Activated T-cell treated with anti-CD3 and anti-CD28 coated beads, Interleukin-2, amount 50 U/mL, for 24 hours (primary cell): ENCODE results near the gene PITPNC1.
"Not testable (repeated sequence)": the region's sequence is repeated elsewhere in the genome, so short reads cannot be mapped to it uniquely, and the experiment has no call there.

ENCODE experiments used
- DNase-seq: peaks from one replicate; pipeline ENCODE4 v3.0.0-alpha.2; 2020
- H3K27ac Mint-ChIP-seq: 2 replicates; pipeline ENCODE4 v1.8.0; 2020; ENCODE audit warnings: mild to moderate bottlenecking, mixed read lengths
- H3K27me3 Mint-ChIP-seq: 2 replicates; pipeline ENCODE4 v1.8.0; 2020; ENCODE audit warnings: mixed read lengths
- H3K36me3 Mint-ChIP-seq: 2 replicates; pipeline ENCODE4 v1.8.0; 2020; ENCODE audit warnings: low read depth, mixed read lengths
- H3K4me1 Mint-ChIP-seq: 2 replicates; pipeline ENCODE4 v1.8.0; 2020; ENCODE audit warnings: low read depth, mixed read lengths
- H3K4me3 Mint-ChIP-seq: 2 replicates; pipeline ENCODE4 v1.8.0; 2020; ENCODE audit warnings: mild to moderate bottlenecking, moderate library complexity, mixed read lengths
- H3K9me3 Mint-ChIP-seq: 2 replicates; pipeline ENCODE4 v1.8.0; 2020; ENCODE audit warnings: mixed read lengths

Gene PITPNC1

DNA sequence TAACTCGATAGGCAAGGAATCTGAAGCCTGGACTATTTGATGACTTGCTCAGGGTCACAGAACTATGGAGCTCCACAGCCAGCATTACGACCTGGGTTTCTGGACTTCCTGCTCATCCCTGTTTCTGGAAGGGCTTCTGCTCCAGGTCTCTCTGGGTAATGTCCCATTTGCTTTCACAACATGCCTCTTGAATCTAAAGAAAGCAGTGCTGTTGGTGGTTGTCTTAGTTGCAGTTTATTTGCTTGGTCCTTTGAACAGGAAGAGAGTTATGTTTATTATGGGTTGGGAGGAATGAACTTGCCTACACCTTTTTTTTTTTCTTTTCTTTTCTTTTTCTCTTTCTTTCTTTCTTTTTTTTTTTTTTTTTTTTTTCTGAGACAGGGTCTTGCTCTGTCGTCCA, 84.8 kb downstream of the PITPNC1 start:
- H3K27ac Mint-ChIP-seq: peak overlapping the region; percentile 94
- H3K4me3 Mint-ChIP-seq: peak overlapping the region; percentile 38
- peaks cover 16% of the 10 kb centered on the region for H3K9me3 Mint-ChIP-seq

DNA sequence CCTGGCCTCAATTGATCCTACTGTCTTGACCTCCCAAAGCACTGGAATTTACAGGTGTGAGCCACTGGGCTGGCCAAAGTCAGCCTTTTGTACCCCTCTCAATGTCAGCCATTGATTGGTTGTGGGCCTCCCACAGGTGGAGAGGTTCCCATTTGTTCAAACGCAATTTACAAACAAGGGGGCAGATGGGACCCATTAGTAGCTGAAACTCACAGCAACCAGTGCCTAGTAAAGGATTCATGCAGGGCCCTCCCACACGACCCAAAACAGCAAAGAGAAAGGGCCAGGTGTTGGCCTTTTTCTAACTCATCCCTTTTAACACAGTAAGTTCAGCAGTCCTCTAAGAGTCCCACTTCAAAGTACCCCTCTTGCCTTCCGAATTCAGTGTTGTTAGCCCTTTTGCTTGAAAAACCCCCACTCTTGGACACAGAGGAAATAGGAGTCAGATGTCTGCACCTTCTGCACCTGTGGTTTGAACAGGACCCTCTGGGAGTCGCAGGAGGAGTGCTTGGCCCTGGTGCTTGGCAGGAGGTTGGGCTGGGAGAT, 89.2 kb downstream of the PITPNC1 start:
- no peaks in the 10 kb centered on the region for H3K36me3 Mint-ChIP-seq
- no peaks in the 10 kb centered on the region for H3K27me3 Mint-ChIP-seq
- no peaks in the 10 kb centered on the region for H3K9me3 Mint-ChIP-seq
- no peak overlapping the region for H3K4me3 Mint-ChIP-seq
- DNase-seq: no peak
- peak overlapping the region; percentile 71 for H3K27ac Mint-ChIP-seq
- peaks cover 74% of the 10 kb centered on the region for H3K4me1 Mint-ChIP-seq

More for the DNA sequence above, 84.8 kb downstream of the PITPNC1 start:
- Mint-ChIP-seq H3K27me3 (no peaks in the 10 kb centered on the region), H3K4me1 (peaks cover 78% of the 10 kb centered on the region), H3K36me3 (peaks cover 23% of the 10 kb centered on the region)
- no peak for DNase-seq

DNA sequence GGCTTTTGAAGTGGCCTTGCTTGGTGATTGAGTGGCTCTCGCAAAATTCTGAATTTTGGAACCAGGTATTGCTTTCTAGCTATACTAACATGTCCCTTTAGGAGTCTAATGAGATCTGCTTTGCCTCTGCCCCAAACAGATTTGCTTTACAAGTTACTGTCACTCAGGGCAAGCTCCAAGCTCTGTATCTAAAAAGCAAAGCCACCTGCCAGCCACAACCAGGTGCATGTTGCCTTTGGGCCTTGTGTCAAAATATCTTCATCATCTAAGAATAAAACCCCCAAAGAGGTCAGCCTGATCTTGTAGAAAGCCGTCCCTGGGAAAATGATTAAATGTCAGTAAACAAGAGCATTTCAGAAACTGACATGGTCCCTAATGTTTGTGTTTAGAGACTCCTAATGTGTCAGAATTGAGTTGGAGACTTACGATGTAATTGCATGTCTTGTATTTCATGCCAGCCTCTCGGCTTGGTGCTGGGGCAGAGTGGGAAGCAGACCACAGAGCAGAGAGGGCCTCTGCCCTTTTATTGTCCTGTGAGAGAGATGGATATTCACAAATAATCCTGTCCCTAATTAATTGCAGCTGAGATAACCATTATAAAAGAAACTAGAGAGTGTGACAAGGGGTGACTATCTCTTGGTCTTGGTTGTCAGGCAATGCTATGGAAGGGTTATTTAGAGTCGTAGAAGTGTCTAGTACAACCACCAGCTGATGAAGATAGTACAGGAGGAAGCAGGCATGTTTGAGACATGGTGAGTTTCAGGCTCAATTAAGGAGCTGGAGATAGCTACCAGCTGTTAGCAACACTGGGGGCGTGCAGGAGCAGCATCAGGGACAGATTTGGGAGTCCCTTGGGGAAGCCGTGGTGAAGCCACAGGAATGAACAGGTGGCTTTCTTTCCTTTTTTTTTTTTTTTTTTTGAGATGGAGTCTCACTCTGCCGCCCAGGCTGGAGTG, 90.7 kb downstream of the PITPNC1 start:
- Mint-ChIP-seq H3K9me3 (peaks cover 4% of the 10 kb centered on the region), H3K36me3 (peaks cover 6% of the 10 kb centered on the region), H3K27ac (peak overlapping the region; percentile 84), H3K4me1 (peaks cover 72% of the 10 kb centered on the region), H3K27me3 (no peaks in the 10 kb centered on the region), H3K4me3 (no peak overlapping the region)
- DNase-seq: no peak

DNA sequence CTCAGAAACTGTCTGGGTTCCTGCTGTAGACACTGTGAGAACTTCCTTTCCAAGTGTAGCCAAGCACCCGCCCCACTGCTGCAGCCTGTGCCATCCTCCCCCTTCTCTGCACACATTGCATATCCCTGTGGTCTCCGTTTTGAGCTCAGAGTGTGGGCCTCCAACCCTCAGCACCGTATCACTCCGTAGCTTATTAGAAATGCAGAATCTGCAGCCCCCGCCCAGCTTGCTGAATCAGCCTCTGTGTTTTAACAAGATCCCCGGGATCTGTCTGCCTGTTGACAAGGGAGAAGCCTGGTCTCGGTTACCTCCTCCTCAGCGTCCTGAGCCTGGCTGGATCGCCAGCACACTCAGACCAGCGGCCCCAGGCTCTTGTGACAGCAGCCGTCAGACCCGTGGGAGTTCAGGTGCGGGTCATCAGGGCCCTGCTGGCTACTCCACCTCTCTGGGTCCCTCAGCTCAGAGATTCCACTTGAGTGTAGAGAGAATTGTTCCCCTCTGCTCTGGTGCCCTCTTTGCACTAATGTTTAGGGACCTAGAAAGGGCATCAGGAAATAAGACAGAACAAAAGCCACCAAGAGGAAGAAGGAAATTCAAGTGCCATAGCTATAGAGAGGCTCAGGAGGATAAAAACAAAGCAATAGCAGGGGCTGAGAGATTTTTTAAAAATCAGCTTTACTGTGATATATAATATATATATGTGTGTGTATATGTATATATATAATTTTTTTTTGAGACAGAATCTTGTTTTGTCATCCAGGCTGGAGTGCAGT, 92.3 kb downstream of the PITPNC1 start:
- H3K9me3 Mint-ChIP-seq: peaks cover 4% of the 10 kb centered on the region
- no peaks in the 10 kb centered on the region for H3K27me3 Mint-ChIP-seq
- no peak for DNase-seq
- H3K4me1 Mint-ChIP-seq: peaks cover 69% of the 10 kb centered on the region
- peaks cover 6% of the 10 kb centered on the region for H3K36me3 Mint-ChIP-seq
- H3K4me3 Mint-ChIP-seq: peak overlapping the region; percentile 38
- H3K27ac Mint-ChIP-seq: peak overlapping the region; percentile 89

DNA sequence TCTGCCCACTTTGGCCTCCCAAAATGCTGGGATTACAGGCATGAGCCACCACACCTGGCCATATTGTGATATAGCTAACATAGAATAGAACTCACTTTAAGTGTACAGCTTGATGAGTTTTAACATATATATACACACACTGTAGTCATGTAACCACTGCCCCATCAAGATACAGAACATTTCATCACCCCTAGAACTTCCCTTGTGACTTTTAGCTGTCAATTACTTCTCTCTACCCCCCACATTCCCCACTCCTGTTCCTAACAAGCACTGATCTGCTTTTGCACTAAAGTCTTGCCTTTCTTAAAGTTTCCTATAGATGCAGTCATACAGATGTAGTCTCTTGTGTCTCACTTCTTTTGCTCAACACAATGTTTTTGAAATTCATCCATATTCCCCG, 93.1 kb downstream of the PITPNC1 start:
- Mint-ChIP-seq H3K27ac (peak overlapping the region; percentile 46), H3K4me3 (no peak overlapping the region), H3K27me3 (no peaks in the 10 kb centered on the region), H3K36me3 (peaks cover 6% of the 10 kb centered on the region), H3K4me1 (peaks cover 69% of the 10 kb centered on the region), H3K9me3 (peaks cover 4% of the 10 kb centered on the region)
- DNase-seq: no peak

DNA sequence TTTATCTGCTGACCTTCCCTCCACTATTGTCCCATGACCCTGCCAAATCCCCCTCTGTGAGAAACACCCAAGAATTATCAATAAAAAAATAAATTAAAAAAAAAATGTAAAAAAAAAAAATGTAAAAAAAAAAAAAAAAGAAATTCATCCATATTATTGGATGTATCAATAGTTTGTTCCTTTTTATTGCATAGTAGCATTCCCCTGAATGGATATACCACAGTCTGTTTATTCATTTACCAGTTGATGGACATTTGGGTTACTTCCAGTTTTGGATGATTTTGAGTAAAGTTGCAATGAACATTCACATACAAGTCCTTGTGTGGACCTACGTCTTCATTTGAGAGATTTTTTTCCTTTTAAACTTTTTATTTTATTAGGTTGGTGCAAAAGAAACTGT, 94.0 kb downstream of the PITPNC1 start:
- Mint-ChIP-seq H3K9me3 (peaks cover 4% of the 10 kb centered on the region), H3K36me3 (peaks cover 6% of the 10 kb centered on the region), H3K4me3 (no peak overlapping the region), H3K4me1 (peaks cover 72% of the 10 kb centered on the region), H3K27ac (no peak overlapping the region), H3K27me3 (no peaks in the 10 kb centered on the region)
- DNase-seq: no peak

DNA sequence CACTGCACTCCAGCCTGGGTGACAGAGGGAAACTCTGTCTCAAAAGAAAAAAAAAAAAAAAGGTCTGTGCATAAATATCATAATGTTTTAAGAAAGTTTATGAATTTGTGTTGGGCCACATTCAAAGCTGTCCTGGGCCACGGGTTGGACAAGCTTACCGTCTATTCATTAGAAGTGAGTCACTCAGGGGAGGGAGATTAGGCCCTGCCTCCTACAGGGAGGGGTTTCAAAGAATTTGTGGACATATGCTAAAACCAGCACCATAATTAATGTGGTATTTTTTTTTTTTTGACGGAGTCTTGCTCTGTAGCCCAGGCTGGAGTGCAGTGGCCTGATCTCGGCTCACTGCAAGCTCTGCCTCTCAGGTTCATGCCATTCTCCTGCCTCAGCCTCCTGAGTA, 95.5 kb downstream of the PITPNC1 start:
- not testable (repeated sequence) for H3K9me3 Mint-ChIP-seq, H3K27me3 Mint-ChIP-seq, DNase-seq, H3K4me3 Mint-ChIP-seq, H3K27ac Mint-ChIP-seq, H3K36me3 Mint-ChIP-seq
- peaks cover 66% of the 10 kb centered on the region for H3K4me1 Mint-ChIP-seq

DNA sequence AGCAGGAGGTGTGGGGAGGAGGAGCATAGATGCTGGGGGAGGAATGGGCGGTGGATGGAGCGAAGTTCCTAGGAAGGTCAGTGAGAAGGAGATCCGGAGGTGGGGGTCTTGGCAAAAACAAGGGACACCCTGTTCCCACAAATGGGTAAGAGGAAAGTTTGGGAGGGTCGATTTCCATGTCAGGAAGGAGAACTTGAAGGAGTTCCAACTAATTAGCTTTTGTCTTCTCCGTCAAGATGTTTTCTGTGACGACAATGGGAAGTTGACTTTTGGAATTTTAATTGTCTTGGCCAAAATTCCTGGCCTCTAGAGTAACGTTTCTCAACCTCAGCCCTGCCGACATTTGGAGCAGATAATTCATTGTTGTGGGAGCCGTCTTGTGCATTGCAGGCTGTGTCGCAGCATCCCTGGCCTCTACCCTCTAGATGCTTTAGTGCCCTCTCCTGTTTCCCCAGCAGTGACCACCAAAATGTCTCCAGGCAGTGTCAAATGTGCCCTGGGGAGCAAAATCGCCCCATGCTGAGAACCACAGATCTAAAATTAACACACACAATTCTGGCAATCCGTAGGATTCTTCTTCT, 97.1 kb downstream of the PITPNC1 start:
- peak overlapping the region; percentile 66 for H3K4me3 Mint-ChIP-seq
- peaks cover 7% of the 10 kb centered on the region for H3K36me3 Mint-ChIP-seq
- H3K27me3 Mint-ChIP-seq: no peaks in the 10 kb centered on the region
- H3K9me3 Mint-ChIP-seq: peaks cover 4% of the 10 kb centered on the region
- peak overlapping the region; percentile 91 for H3K27ac Mint-ChIP-seq
- DNase-seq: no peak
- H3K4me1 Mint-ChIP-seq: peaks cover 70% of the 10 kb centered on the region

DNA sequence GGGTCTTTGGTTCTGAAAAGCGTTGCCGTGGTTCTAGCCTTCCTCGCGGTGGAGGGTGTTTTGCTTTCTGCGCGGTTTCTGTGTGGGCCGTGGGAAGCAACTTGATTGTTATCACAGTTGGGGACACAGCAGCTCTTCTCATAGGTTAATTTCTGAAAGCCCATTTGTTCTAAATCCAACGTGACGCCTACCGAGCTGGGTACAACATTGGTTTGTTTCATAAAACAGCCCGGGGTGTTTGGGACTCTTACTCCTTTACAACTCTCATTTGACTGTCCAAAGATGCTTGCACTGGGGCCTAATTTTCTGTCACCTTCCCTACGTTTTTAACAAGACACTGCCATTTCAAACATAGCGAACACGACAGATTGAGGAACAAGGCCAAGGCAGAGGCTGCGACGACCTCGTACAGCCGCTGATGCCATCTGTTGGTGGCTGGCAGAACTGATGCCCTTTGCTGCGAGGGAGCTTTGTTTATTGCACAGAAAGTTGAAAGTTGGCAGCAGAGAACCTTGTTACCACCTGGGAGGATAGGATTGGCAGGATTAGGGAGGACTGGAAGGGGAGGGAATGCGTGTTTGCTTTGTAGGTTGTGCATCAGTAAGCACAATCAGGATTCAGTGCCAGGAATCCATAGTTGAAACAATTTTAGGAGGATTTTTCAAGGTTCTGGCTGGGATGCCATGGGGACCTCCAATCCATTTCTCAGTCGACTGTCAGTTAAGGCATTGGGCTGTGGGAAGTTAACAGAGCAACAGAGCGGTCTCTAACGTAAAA, 98.3 kb downstream of the PITPNC1 start:
- H3K36me3 Mint-ChIP-seq: peaks cover 7% of the 10 kb centered on the region
- H3K4me1 Mint-ChIP-seq: peaks cover 72% of the 10 kb centered on the region
- peak overlapping the region; percentile 91 for H3K27ac Mint-ChIP-seq
- H3K4me3 Mint-ChIP-seq: peak overlapping the region; percentile 66
- H3K9me3 Mint-ChIP-seq: peaks cover 4% of the 10 kb centered on the region
- DNase-seq: peak; percentile 87
- H3K27me3 Mint-ChIP-seq: no peaks in the 10 kb centered on the region

DNA sequence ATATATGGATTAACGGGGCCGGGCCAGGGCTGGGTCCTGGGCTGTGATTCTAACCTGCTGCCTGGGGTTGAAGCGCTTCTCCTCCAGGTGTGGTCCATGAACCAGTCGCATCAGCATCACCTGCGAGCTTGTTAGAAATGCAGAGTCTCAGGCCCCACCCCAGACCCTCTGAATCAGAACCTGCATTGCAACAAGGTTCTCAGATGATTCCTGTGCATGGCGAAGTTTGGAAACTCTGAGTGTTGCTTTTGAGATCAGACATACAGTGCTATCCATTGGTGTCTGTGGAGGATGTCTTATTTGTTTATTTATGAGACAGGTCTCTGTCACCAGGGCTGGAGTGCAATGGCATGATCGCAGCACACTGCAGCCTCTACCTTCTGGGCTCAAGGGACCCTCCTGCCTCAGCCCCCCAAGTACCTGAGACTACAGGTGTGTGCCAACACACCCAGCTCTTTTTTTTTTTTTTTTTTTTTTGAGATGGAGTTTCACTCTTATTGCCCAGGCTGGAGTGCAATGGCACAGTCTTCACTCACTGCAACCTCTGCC, 99.8 kb downstream of the PITPNC1 start:
- Mint-ChIP-seq H3K4me1 (peaks cover 82% of the 10 kb centered on the region), H3K27me3 (no peaks in the 10 kb centered on the region), H3K4me3 (no peak overlapping the region), H3K9me3 (peaks cover under 1% of the 10 kb centered on the region), H3K27ac (peak overlapping the region; percentile 99), H3K36me3 (peaks cover 4% of the 10 kb centered on the region)
- DNase-seq: no peak

DNA sequence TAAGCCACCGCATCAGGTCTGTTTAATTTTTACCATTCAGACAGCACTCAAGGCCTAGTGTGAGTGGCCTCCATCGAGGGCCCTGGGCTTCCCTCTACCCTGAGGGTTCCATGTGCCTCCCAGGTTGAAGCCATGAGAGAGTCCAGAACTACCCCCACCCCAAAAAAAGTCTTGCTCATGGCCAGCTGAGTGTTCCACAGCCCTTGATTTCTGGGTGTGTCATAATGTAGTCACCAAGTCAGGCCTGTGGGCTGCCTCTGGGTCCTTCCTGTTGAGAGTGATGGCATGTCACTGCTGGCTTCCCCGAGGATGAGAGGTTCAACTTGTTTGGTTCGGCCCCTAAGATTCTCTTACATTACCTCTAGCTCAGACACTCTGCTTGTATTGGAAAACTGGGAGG, 100.6 kb downstream of the PITPNC1 start:
- no peaks in the 10 kb centered on the region for H3K27me3 Mint-ChIP-seq
- peak overlapping the region; percentile 82 for H3K4me3 Mint-ChIP-seq
- peak overlapping the region; percentile 99 for H3K27ac Mint-ChIP-seq
- H3K9me3 Mint-ChIP-seq: no peaks in the 10 kb centered on the region
- peak; percentile 70 for DNase-seq
- H3K36me3 Mint-ChIP-seq: peaks cover 1% of the 10 kb centered on the region
- H3K4me1 Mint-ChIP-seq: peaks cover 84% of the 10 kb centered on the region

DNA sequence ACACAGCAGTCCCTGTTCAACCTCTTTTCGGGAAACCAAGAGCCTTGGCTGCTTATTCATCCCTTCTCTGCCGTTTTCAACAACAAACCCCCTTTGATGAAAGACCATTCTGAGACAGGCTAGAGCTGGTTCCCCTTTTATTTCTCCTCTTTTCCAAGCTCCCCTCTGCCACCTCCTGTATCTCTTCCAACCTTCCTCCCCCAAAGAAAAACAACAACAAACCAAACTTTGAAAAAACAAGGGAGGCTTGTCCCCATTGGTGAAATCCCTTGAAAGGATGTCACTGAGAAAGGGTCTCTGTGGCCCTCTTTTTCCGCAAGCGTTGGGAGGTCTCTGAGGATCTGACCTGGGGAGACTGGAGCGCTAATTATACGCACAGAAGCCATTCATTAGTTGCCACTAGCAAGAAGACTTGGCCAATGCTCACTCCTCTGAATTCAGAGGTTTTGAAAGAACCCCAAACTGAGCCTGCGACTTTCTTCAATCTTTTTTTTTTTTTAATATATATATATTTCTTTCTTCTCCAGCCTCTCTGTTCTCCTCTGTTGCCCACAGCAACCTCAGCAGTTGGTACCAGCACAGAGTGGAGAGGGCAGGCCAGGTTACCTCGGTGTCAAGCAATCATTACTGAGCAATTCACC, 101.4 kb downstream of the PITPNC1 start:
- H3K4me3 Mint-ChIP-seq: peak overlapping the region; percentile 82
- H3K27ac Mint-ChIP-seq: peak overlapping the region; percentile 99
- DNase-seq: no peak
- peaks cover 1% of the 10 kb centered on the region for H3K36me3 Mint-ChIP-seq
- H3K4me1 Mint-ChIP-seq: peaks cover 91% of the 10 kb centered on the region
- H3K9me3 Mint-ChIP-seq: no peaks in the 10 kb centered on the region
- H3K27me3 Mint-ChIP-seq: no peaks in the 10 kb centered on the region

DNA sequence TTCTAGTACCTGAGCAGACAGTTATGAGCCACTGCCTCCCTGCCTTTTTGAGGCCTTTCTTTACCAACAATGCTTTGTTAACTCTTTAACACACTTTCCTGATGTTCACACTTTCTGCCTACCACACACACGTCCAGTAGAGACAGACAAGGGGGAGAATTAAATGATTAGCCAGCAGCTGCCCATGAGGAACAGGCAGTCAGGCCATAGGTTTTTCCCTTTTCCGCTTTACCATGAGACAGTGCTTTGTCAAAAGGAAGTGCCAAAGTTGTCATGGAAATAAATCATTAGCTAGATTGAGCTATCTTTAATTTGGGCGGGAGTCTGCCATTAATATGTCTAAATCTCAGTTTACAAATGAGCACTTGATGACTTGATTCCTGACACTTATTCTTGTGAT, 102.1 kb downstream of the PITPNC1 start:
- no peak for DNase-seq
- H3K4me3 Mint-ChIP-seq: peak overlapping the region; percentile 28
- peaks cover 90% of the 10 kb centered on the region for H3K4me1 Mint-ChIP-seq
- no peaks in the 10 kb centered on the region for H3K27me3 Mint-ChIP-seq
- peak overlapping the region; percentile 99 for H3K27ac Mint-ChIP-seq
- H3K36me3 Mint-ChIP-seq: peaks cover 1% of the 10 kb centered on the region
- no peaks in the 10 kb centered on the region for H3K9me3 Mint-ChIP-seq
